Urothelium cell line (cell line): Measurements from ENCODE around the gene RSRP1.

Source experiments
- DNase-seq: peaks from one replicate; pipeline ENCODE4 v3.0.0; 2011; ENCODE audit warnings: low spot score, mixed read lengths
- FAIRE-seq: peaks from 2 replicates; lab custom pipeline; 2011; peaks lifted over from hg19 to GRCh38; lab: Jason Lieb, UNC

RSRP1 gene

GRCh38 chr1:25220666-25221065 is 26.6 kb downstream of the RSRP1 start:
- DNase-seq, result no peak
- FAIRE-seq, result no peak

DNA sequence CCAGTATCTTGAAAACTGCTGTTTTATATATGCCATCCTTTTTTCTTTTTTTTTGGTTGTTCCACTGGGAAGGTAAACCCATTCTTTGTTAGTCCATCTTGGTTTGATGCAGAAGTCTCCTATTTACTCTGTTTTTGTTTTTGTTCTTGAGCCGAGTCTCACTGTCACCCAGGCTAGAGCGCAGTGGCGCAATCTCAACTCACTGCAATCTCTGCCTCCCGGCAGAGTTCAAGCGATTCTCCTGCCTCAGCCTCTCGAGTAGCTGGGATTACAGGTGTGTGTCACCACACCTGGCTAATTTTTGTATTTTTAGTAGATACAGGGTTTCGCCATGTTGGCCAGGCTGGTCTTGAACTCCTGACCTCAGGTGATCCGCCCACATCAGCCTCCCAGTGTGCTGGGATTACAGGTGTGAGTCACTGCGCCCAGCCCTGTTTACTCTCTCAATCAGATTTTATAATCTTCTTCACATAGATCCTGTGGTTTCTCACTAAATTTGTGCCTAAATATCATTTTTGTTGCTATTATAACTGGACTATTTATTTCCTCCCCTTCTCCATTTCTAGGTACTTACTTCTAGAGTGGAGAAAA is 27.5 kb downstream of the RSRP1 start:
- DNase-seq, result no peak
- FAIRE-seq, result no peak

DNA sequence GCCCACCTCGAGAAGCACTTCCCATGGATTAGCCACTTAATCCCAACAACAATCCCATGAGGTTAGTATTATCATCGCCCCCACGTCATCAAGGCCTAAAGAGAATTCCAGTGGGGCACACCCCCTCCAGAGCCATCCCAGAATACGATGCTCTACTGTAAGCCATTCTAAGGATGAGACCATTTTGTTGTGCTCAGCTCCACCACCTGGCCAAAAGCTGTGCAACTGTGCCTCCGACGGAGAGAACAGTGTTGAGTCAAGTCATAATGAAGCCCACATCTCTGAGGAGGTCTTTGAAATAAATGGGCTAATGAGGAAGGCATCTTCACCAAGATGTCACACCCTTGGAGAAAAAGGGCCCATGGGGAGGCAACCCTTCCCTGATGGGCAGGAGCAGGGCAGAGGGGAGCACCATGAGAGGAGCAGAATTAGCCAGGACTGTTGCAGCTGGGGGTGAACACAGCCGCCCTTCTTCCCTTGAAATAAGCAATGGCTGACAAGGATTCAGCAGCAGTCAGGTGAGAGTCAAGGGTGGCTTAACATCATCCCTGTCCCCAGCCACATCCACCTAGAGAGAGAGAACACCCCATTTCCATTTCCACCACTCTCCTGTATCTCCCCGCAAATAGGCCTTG is 29.5 kb downstream of the RSRP1 start:
- no peak for FAIRE-seq
- no peak for DNase-seq

DNA sequence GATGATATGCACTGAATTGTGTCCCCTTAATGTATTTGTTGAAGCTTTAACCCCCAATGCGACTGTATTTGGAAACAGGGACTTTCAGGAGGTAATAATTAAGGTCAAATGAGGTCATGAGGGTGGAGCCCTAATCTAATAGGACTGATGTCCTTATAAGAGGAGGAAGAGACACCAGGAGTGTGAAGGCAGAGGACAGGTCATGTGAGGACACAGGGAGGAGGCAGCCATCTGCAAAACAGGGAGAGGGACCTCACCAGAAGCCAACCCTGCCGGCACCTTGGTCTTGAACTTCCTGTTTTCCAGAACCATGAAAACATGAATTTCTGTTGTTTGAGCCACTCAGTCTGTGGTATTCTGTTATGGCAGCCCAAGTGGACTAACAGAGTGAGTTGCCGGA is 30.2 kb downstream of the RSRP1 start:
- FAIRE-seq, result no peak
- no peak for DNase-seq

GRCh38 chr1:25216123-25216522 is 31.1 kb downstream of the RSRP1 start:
- DNase-seq (no peak), FAIRE-seq (no peak)

DNA sequence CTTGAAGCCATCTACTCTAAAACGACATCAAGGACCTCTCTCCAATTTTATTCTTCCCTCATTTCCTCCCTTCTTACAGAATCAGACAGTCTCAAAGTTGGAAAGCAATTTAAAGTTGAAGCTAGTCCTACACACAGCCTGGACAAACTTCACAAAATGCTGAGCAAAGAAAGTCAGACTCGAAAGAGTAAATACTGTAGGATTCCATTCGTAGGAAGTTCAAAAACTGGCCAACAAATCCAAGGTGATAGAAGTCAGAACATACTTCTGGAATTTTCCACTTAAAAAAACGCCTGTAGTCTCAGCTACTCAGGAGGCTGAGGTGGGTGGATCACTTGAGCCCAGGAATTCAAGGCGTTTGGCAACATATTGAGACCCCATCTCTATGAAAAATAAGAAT is 34.5 kb downstream of the RSRP1 start:
- DNase-seq (no peak), FAIRE-seq (no peak)

DNA sequence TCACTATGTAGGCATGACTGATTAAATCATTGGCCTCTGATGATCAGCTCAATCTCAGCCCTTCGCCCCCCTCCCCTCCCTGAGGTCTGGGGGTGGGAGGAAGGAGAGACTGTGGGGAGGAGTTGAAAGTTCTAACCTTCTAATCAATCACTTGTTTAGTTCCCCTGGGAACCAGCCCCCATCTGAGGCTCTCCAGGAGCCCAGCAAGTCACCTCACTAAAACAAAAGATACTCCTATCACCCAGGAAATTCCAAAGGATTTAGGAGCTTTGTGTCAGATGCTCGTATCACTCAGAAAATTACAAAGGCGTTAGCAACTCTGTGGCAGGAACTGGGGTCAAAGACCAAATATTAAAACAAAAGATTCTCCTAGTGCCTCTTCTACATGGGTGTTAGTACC is 36.5 kb downstream of the RSRP1 start:
- FAIRE-seq (no peak), DNase-seq (no peak)

- DNase-seq (no peak), FAIRE-seq (no peak)
These were observed 37.7 kb downstream of the RSRP1 start for GRCh38 chr1:25209516-25209915.

GRCh38 chr1:25208561-25209222 is 38.6 kb downstream of the RSRP1 start:
- FAIRE-seq (no peak), DNase-seq (no peak)

DNA sequence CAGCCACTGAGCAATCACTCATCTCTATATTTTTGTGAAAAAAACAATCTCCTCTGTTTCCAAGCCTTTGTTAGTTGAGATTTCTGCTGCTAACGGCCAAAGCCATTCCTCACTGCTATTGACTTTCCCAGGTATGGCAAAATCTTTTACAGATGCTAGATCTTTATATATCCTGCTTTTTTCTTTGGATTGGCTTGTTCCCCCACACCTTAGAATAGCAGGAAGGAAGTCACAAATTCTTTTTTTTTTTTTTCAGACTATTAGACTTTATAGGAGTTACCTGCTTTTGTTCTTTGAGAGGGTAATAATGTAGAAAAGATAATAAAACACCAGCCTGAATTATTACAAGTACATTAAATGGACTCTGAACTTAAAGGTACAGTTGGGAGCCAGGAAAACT is 39.2 kb downstream of the RSRP1 start:
- DNase-seq, result no peak
- FAIRE-seq, result no peak

- no peak for FAIRE-seq
- no peak for DNase-seq
These were observed 41.1 kb downstream of the RSRP1 start for GRCh38 chr1:25206201-25206600.

- DNase-seq (no peak), FAIRE-seq (no peak)
These were observed 41.5 kb downstream of the RSRP1 start for GRCh38 chr1:25205786-25206185.

- no peak for FAIRE-seq
These were observed 42.3 kb downstream of the RSRP1 start for GRCh38 chr1:25204797-25205480.

DNA sequence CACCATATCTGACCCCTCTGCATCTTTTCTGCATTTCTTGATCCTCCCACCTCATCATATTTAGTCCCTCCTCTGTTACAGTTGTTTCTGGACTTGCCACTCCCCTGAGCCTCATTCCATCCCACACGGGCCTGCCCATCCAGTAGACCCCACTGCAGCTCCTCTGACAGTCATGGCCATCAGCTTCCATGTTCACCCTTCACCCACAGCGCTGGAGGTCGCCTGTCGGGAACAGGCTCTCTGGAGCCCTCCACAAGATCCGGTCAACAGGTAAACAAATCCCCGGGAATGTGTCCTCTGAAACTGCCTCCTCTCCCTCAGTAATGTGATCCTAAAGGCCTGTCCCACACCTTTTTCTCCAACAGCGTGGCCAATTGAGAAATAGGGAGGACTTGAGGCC is 46.2 kb downstream of the RSRP1 start:
- FAIRE-seq (no peak), DNase-seq (no peak)

More at GRCh38 chr1:25204797-25205480, 42.3 kb downstream of the RSRP1 start:
- DNase-seq, result peak; percentile 62

DNA sequence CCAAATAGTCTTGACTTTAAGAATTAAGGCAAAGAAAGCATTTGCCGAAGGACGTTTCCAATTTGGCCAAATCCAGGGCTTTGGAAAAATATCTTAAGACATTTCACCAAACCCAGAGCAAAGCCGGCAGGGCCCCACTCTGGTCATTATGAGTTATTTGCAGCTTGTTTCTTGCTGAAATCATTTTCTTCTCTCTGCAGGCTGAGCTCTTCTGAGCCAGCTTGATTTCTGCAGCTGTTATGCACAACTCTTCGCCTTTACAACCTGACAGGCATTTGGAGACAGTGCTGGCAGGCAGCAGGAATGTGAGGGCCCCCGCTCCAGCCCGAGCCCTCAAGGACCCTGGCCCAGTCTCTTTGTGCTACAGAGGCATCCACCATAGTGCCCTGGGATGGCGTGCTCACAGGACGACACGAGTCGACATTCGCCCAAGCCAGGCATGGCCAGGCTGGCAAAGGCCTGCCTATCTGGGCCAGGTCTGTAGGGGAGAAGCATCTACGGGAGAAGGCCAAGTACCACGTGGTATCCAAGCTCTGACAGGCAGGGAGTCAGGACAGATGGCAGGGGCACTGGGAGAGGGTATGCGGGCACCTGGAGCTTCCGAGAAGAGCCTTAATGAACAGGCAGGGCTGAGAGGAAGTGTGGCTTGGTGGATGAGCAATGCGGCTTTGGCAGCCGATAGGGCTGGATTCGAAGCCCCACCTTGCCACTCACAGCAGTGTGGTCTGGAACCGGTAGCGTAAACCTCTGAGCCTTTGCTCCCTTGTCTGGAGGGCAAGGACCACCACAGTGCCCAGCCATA is 47.2 kb downstream of the RSRP1 start:
- FAIRE-seq (no peak), DNase-seq (no peak)

DNA sequence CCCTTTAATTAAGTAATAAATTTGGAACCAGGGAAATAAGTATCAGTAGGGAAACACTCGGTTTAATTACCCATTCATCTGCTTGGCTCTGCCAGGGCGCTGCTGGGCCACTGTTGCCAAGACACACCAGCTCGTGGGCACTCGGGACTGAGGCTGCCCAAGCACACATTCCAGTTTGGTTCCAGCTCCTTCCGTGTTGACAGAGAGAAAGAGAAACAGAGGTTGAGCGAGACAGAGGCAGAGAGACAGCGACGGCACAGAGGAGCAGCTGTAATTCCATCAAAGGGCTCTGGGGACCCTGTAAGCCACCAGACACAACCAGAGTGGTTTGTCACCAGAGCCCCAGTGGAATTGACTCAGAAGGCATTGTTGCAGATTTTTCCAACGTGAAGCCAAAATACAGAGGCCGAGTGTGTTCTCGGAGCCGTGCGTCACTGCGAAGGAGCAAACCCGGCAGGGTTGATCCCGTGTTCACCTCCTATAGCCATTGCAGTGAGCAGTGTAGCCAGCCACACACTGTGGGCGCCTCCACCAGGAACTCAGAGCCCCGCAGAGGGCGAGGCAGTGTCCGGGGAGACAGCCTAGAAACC is 48.5 kb downstream of the RSRP1 start:
- DNase-seq (peak; percentile 35), FAIRE-seq (no peak)

DNA sequence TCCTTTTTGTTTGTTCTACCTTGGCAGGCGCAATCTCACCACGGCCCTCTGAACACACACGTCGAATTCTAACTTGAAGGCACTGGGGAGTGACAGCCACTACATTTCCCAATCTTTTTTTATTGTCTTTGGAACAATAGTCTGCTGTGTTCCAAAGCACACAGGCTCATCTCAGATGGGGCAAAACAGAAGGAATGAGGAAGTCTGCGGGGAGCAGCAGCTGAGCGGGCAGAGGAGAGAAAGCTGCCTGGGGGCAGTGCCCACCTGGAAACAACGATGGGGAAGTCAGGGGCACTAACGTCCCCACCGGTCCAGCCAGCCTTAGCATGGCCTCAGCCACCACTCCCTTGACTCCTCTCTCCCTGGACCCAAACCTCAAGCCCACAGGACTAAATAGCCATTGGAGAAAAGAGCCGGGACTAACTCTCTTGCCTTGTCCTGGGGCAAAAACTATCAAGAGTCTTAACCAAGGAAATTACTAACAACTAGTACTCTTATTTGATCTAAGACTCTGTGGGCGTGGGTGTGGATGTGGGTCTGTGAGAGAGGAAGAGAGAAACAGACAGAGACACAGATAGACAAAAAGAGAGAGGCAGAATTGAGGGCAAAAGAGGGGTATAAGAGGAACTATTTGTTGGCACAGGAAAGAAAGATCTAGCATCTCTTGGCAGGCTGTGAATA is 49.1 kb downstream of the RSRP1 start:
- DNase-seq (peak; percentile 65), FAIRE-seq (no peak)

DNA sequence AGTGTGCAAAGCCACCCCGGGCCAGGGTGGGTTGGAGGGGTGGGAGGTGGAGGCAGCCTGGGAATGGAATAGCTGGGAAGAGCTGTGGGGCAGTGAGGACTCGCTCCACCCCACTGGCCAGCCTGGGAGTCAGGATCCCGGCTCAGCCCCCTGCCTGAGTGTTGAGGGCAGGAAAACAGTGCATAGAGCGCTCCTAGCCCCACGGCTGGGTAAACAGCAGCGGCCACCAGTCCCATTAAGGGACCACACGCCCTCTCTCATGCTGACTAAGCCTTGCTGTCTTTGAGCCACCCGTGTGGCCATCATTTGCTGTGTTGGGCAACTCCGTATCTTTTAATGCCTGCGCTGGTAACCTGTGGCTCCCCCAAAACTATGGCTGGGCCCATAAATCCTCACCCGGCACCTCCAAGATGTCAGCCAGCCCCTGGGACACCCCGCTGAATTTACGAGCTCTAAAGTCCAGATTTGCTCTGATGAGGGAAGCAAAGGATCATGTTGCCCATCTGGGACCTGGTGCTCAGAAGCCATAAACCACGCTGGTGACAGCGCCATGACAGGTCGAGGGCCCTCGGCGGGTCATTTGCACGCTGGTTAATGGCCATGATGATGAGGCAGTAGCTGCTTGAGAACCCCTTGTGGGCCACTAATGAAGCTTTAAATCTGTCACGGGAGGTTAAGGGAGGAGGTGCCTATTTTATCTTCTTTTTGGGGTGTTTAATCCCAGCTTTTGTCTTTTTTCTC is 49.8 kb downstream of the RSRP1 start:
- DNase-seq, result no peak

DNA sequence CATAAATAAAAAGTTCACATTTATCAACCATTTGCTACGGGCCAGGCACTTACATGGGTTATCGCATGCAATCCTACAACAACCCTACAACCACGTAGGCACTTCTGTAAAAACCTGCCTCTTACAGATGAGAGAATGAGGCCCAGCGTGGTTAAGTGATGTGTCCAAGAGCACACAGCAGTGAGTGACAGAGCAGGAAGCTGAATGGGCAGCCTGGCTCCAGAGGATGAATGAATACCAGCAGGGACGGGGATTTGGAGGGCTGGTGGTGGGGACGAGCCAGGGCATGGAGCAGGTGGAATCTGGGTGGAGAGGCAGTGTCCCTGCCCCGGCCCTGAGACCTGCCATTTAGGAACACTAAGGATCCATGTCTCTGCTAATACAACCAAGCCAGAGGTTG is 50.4 kb downstream of the RSRP1 start:
- DNase-seq (no peak), FAIRE-seq (no peak)

More for the DNA sequence above, 49.8 kb downstream of the RSRP1 start:
- FAIRE-seq, result no peak
